Nephron (organoid): ENCODE measurements around the gene ODAD4.

Experiments
- H3K27ac Mint-ChIP-seq, 3 experiments: 2 replicates each; pipeline ENCODE4 v1.8.0; 2020; ENCODE audit warnings: mixed read lengths in 3 of 3, mild to moderate bottlenecking in 2 of 3, moderate library complexity in 1 of 3
- H3K27me3 Mint-ChIP-seq: 2 replicates; pipeline ENCODE4 v1.8.0; 2021; ENCODE audit warnings: low read depth, mild to moderate bottlenecking, moderate library complexity, mixed read lengths
- H3K36me3 Mint-ChIP-seq: 2 replicates; pipeline ENCODE4 v1.8.0; 2020; ENCODE audit warnings: low read depth, mixed read lengths
- H3K4me1 Mint-ChIP-seq: 2 replicates; pipeline ENCODE4 v1.8.0; 2020; ENCODE audit warnings: mixed read lengths
- H3K4me3 Mint-ChIP-seq, 3 experiments: 2 replicates each; pipeline ENCODE4 v1.8.0; 2020; ENCODE audit warnings: mild to moderate bottlenecking in 3 of 3, mixed read lengths in 3 of 3, moderate library complexity in 2 of 3
- H3K9me3 Mint-ChIP-seq: 2 replicates; pipeline ENCODE4 v1.8.0; 2020; ENCODE audit warnings: mixed read lengths
- TF ChIP-seq, protein P1 (sequence below), 3 experiments: fragments of 200-600 bp; sonication (generic); IDR thresholded peaks; one replicate each; pipeline ENCODE4 v1.5.0; 2021; ENCODE audit warnings: antibody characterized with exemption in 3 of 3; ENCODE audit not compliant: unreplicated experiment in 3 of 3

Gene ODAD4

GRCh38 chr17:41932816-41933389 is 2.5 kb downstream of the ODAD4 start:
- Mint-ChIP-seq H3K27ac (peak overlapping the region in 2 of 3 experiments; percentile 31 to 53), H3K9me3 (no peaks in the 10 kb centered on the region), H3K4me1 (peaks cover 14% of the 10 kb centered on the region), H3K4me3 (peak overlapping the region; percentile 40 to 65 (median 45)), H3K36me3 (no peaks in the 10 kb centered on the region), H3K27me3 (no peaks in the 10 kb centered on the region)
- TF ChIP-seq, protein P1, sequence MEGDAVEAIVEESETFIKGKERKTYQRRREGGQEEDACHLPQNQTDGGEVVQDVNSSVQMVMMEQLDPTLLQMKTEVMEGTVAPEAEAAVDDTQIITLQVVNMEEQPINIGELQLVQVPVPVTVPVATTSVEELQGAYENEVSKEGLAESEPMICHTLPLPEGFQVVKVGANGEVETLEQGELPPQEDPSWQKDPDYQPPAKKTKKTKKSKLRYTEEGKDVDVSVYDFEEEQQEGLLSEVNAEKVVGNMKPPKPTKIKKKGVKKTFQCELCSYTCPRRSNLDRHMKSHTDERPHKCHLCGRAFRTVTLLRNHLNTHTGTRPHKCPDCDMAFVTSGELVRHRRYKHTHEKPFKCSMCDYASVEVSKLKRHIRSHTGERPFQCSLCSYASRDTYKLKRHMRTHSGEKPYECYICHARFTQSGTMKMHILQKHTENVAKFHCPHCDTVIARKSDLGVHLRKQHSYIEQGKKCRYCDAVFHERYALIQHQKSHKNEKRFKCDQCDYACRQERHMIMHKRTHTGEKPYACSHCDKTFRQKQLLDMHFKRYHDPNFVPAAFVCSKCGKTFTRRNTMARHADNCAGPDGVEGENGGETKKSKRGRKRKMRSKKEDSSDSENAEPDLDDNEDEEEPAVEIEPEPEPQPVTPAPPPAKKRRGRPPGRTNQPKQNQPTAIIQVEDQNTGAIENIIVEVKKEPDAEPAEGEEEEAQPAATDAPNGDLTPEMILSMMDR (IDR thresholded peaks at IDR 0.05; ENCODE audit: unreplicated experiment in 3 of 3) = no peak

- TF ChIP-seq, protein P1 (IDR thresholded peaks at IDR 0.05; ENCODE audit: unreplicated experiment in 3 of 3) = no peak
- Mint-ChIP-seq H3K4me3 (no peak overlapping the region), H3K36me3 (no peaks in the 10 kb centered on the region), H3K27ac (no peak overlapping the region), H3K27me3 (no peaks in the 10 kb centered on the region), H3K9me3 (no peaks in the 10 kb centered on the region), H3K4me1 (no peaks in the 10 kb centered on the region)
These were observed 5.2 kb downstream of the ODAD4 start for GRCh38 chr17:41935641-41936040.

DNA sequence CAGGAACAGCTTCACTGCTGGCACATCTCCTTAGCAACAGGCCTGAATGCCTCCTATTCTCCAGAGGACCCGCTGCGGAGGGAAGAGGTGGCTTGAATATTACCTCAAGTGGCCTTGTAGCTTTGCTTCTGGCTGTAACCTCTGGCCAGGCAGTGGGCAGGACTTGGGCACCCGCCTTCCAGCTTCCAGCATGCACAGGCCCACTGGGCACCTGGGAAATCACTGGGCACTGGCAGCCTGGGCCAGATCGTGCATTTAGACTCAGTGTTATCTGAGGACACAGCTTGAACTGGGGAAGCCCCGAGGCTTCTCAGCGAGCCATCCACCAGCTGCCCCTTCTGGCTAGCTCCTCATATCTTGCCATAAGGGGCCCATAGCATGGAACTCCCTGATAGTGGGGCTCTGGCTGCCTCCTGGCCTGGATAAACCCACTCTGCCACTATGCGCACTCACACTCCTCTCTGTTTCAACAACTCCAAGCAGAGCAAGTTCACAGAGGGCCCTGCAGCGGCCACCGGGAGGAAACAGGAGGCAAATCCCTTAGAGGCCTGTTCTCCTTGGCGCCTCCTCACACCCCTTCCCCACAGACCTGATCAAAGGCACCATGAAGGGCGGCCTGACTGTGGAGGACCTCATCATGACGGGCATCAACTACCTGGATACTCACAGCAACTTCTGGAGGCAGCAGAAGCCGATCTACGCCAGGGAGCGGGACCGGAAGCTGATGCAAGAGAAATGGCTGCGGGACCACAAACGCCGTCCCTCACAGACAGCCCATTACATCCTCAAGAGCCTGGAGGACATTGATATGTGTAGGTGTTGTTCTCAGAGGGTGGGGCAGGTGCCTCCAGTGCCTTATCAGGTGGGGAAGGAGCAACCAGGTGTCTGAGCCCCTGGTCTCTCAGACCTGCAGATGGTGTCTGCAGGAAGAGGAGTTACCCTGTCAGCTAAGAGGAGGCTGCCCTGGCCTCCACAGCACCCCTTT is 7.8 kb downstream of the ODAD4 start:
- Mint-ChIP-seq H3K27me3 (no peaks in the 10 kb centered on the region), H3K27ac (no peak overlapping the region), H3K36me3 (no peaks in the 10 kb centered on the region), H3K4me3 (no peak overlapping the region), H3K4me1 (no peaks in the 10 kb centered on the region), H3K9me3 (no peaks in the 10 kb centered on the region)
- TF ChIP-seq, protein P1 (IDR thresholded peaks at IDR 0.05; ENCODE audit: unreplicated experiment in 3 of 3) = no peak

GRCh38 chr17:41939044-41939692 is 8.8 kb downstream of the ODAD4 start:
- H3K27me3 Mint-ChIP-seq = no peaks in the 10 kb centered on the region
- no peaks in the 10 kb centered on the region for H3K9me3 Mint-ChIP-seq
- no peak overlapping the region for H3K27ac Mint-ChIP-seq
- TF ChIP-seq, protein P1 (IDR thresholded peaks at IDR 0.05; ENCODE audit: unreplicated experiment in 3 of 3) = no peak
- no peaks in the 10 kb centered on the region for H3K36me3 Mint-ChIP-seq
- H3K4me1 Mint-ChIP-seq = no peaks in the 10 kb centered on the region
- no peak overlapping the region for H3K4me3 Mint-ChIP-seq

GRCh38 chr17:41939693-41940090 is 9.3 kb downstream of the ODAD4 start:
- H3K9me3 Mint-ChIP-seq = no peaks in the 10 kb centered on the region
- no peak overlapping the region for H3K27ac Mint-ChIP-seq
- TF ChIP-seq, protein P1 (IDR thresholded peaks at IDR 0.05; ENCODE audit: unreplicated experiment in 3 of 3) = no peak
- H3K27me3 Mint-ChIP-seq = no peaks in the 10 kb centered on the region
- no peaks in the 10 kb centered on the region for H3K36me3 Mint-ChIP-seq
- H3K4me3 Mint-ChIP-seq = no peak overlapping the region
- no peaks in the 10 kb centered on the region for H3K4me1 Mint-ChIP-seq
